B cell (primary cell): ENCODE measurements around the gene MAS1L. TPM values are rescaled to one million over a fixed set of nuclear protein-coding genes. Genes with fewer than 3 reads are reported as not detected.

Experiments used
- ATAC-seq: fragments of 200-7000 bp; cut with Tn5 transposase; one replicate; pipeline ENCODE4 v1.10.0; 2021; ENCODE audit warnings: low read depth, mild to moderate bottlenecking, moderate number of reproducible peaks, moderate library complexity
- CTCF ChIA-PET: fragments of 350-600 bp; sonication (Branson Sonifier 250); formaldehyde crosslinking; loops from one replicate; lab custom pipeline; 2021; ENCODE audit warnings: antibody characterized with exemption, inconsistent platforms; lab: Charles Lee
- POLR2A ChIA-PET: fragments of 350-600 bp; sonication (Branson Sonifier 250); formaldehyde crosslinking; loops from one replicate; lab custom pipeline; 2021; ENCODE audit warnings: antibody characterized with exemption; lab: Charles Lee
- DNase-seq: peaks from one replicate; pipeline ENCODE4 v3.0.0; 2013
- H2AFZ ChIP-seq: 2 replicates; pipeline ENCODE4 v1.6.1; 2012; ENCODE audit warnings: mild to moderate bottlenecking, low read depth, low read length; ENCODE audit not compliant: insufficient read depth, poor library complexity, severe bottlenecking
- H3K27ac ChIP-seq, 2 donors: 1 replicate in 1 of 2; 2 replicates in 1 of 2; pipeline ENCODE4 v1.5.1; 2012 to 2013; ENCODE audit warnings: low read length in 2 of 2, mild to moderate bottlenecking in 2 of 2, moderate library complexity in 1 of 2
- H3K27me3 ChIP-seq, 4 experiments: fragments of 200-600 bp in 1 of 4; sonication (generic) in 1 of 4; replicated peaks in 1 of 4; 1 replicate in 2 of 4; 2 replicates in 2 of 4; pipeline versions ENCODE4 v1.6.1 to v1.7.0; 2013 to 2016; ENCODE audit warnings: low read length in 3 of 4, mild to moderate bottlenecking in 2 of 4, mixed read lengths in 1 of 4, moderate library complexity in 1 of 4; ENCODE audit not compliant: insufficient read depth in 4 of 4, control insufficient read depth in 3 of 4; ENCODE audit errors: control extremely low read depth in 1 of 4
- H3K36me3 ChIP-seq, 2 experiments: replicated peaks in 1 of 2; 1 replicate in 1 of 2; 2 replicates in 1 of 2; pipeline versions ENCODE4 v1.6.1 to v1.7.1; 2013; ENCODE audit warnings: low read length in 1 of 2; ENCODE audit not compliant: insufficient read depth in 2 of 2, control insufficient read depth in 1 of 2; ENCODE audit errors: control extremely low read depth in 1 of 2, extremely low read depth in 1 of 2
- H3K4me1 ChIP-seq, 2 donors: fragments of 200-600 bp in 1 of 2; sonication (generic) in 1 of 2; 1 replicate in 1 of 2; 2 replicates in 1 of 2; pipeline versions ENCODE4 v1.5.1 to v1.6.1; 2013 to 2017; ENCODE audit warnings: low read length in 2 of 2; ENCODE audit not compliant: control insufficient read depth in 2 of 2, insufficient read depth in 2 of 2
- H3K4me2 ChIP-seq: replicated peaks from 2 replicates; pipeline ENCODE3; 2012; ENCODE audit warnings: mild to moderate bottlenecking, low read depth, low read length; ENCODE audit not compliant: poor library complexity, severe bottlenecking
- H3K4me3 ChIP-seq, 5 experiments: fragments of 200-600 bp in 1 of 5; sonication (generic) in 1 of 5; 1 replicate in 3 of 5; 2 replicates in 2 of 5; pipeline versions ENCODE4 v1.5.1 to v1.7.0; 2011 to 2016; ENCODE audit warnings: low read length in 4 of 5, mild to moderate bottlenecking in 4 of 5, low read depth in 2 of 5, control low read depth in 1 of 5, moderate library complexity in 1 of 5; ENCODE audit not compliant: insufficient read depth in 1 of 5; ENCODE audit errors: control extremely low read depth in 1 of 5, extremely low read depth in 1 of 5
- H3K79me2 ChIP-seq: fragments of 200-600 bp; sonication (generic); one replicate; pipeline ENCODE4 v1.6.0; 2016; ENCODE audit warnings: low read length; ENCODE audit not compliant: control insufficient read depth, insufficient read depth
- H3K9ac ChIP-seq: fragments of 200-600 bp; sonication (generic); 2 replicates; pipeline ENCODE4 v1.6.1; 2017; ENCODE audit warnings: mild to moderate bottlenecking, low read length, moderate library complexity
- H3K9me3 ChIP-seq, 3 donors: one replicate each; pipeline versions ENCODE4 v1.6.1 to v1.7.1; 2013; ENCODE audit warnings: low read length in 2 of 3; ENCODE audit not compliant: control insufficient read depth in 2 of 3, insufficient read depth in 1 of 3; ENCODE audit errors: control extremely low read depth in 1 of 3
- H4K20me1 ChIP-seq: 2 replicates; pipeline ENCODE4 v1.6.0; 2012; ENCODE audit warnings: mild to moderate bottlenecking, low read length; ENCODE audit not compliant: insufficient read depth, control insufficient read depth, poor library complexity, severe bottlenecking
- H3K27ac Mint-ChIP-seq: one replicate; pipeline ENCODE4 v1.8.0; 2021; ENCODE audit warnings: mixed read lengths
- H3K27me3 Mint-ChIP-seq: one replicate; pipeline ENCODE4 v1.8.0; 2021; ENCODE audit warnings: mixed read lengths
- H3K4me1 Mint-ChIP-seq: one replicate; pipeline ENCODE4 v1.8.0; 2021; ENCODE audit warnings: mixed read lengths
- H3K4me3 Mint-ChIP-seq: one replicate; pipeline ENCODE4 v1.8.0; 2021; ENCODE audit warnings: mixed read lengths
- H3K9me3 Mint-ChIP-seq: one replicate; pipeline ENCODE4 v1.8.0; 2022; ENCODE audit warnings: mixed read lengths; ENCODE audit not compliant: insufficient read depth
- EZH2 ChIP-seq: IDR thresholded peaks from 2 replicates; pipeline ENCODE4 v1.6.1; 2012; ENCODE audit warnings: borderline replicate concordance, low read depth, mild to moderate bottlenecking, moderate library complexity, low read length; ENCODE audit not compliant: insufficient read depth, poor library complexity, severe bottlenecking
- WGBS: methylation state at CpG from one replicate; pipeline ENCODE4 v1.1.5; 2013; ENCODE audit warnings: missing lambda C conversion rate; ENCODE audit not compliant: insufficient coverage; 5-methylcytosine and 5-hydroxymethylcytosine counted together
- intact Hi-C: fragments of 100-400 bp; cut with micrococcal nuclease; formaldehyde crosslinking; loops from one replicate; pipeline ENCODE4 v1.10.0; 2022
- polyA plus RNA-seq: library from polyadenylated mRNA; depleted of rRNA; stranded (reverse); fragments of >200 nt; gene quantifications from 2 replicates; pipeline ENCODE4 v1.2.3, GENCODE V29; 2012
- total RNA-seq, 2 donors: library from RNA; stranded (reverse); fragments of 120-200 nt in 1 of 2; gene quantifications; 1 replicate in 1 of 2; 2 replicates in 1 of 2; pipeline versions ENCODE4 v1.2.3 to v1.2.4, GENCODE V29; 2013 to 2022
- TF ChIP-seq, protein P1 (sequence below): fragments of 200-600 bp; IDR thresholded peaks from one replicate; pipeline ENCODE4 v1.8.0; 2022; ENCODE audit warnings: antibody characterized with exemption, mild to moderate bottlenecking

MAS1L gene
- total and polyA plus RNA-seq, 2 donors (not counting 1 experiment from before 2014, with no cell fraction given) = not detected

DNA sequence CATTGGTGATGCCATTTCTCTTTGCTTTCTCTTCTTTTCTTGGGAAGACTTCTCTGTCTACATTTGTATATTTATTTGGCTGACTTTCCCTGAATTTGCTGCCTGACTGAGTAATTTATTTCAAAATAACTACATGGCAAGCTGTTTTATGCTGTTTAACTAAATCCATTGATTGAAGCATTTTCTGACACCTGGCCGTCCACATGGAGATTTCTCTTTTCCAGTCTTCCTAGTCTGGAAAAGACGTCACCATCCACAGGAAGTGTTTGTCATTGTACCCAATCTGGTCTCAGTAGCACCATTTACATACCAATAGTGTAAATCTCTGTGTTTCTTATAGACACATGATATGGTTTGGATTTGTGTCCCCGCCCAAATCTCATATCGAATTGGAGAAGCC lies 9.2 kb upstream of the MAS1L start:
- Histone ChIP-seq H2AFZ (no peak overlapping the region), H3K36me3 (no peaks in the 10 kb centered on the region), H3K4me2 (no peak overlapping the region), H3K79me2 (no peaks in the 10 kb centered on the region), H3K9me3 (no peaks in the 10 kb centered on the region), H3K27ac (no peak overlapping the region), H3K4me1 (no peaks in the 10 kb centered on the region), H4K20me1 (no peaks in the 10 kb centered on the region), H3K4me3 (no peak overlapping the region), H3K9ac (no peak overlapping the region), H3K27me3 (peaks cover 0 to 3% (median 0%) of the 10 kb centered on the region in 4 experiments)
- ChIA-PET POLR2A (no interaction called here), CTCF (no interaction called here)
- Mint-ChIP-seq H3K4me3 (no peak overlapping the region), H3K27ac (no peak overlapping the region), H3K4me1 (no peaks in the 10 kb centered on the region), H3K9me3 (no peaks in the 10 kb centered on the region), H3K27me3 (peaks cover 51% of the 10 kb centered on the region)
- TF ChIP-seq, protein P1, sequence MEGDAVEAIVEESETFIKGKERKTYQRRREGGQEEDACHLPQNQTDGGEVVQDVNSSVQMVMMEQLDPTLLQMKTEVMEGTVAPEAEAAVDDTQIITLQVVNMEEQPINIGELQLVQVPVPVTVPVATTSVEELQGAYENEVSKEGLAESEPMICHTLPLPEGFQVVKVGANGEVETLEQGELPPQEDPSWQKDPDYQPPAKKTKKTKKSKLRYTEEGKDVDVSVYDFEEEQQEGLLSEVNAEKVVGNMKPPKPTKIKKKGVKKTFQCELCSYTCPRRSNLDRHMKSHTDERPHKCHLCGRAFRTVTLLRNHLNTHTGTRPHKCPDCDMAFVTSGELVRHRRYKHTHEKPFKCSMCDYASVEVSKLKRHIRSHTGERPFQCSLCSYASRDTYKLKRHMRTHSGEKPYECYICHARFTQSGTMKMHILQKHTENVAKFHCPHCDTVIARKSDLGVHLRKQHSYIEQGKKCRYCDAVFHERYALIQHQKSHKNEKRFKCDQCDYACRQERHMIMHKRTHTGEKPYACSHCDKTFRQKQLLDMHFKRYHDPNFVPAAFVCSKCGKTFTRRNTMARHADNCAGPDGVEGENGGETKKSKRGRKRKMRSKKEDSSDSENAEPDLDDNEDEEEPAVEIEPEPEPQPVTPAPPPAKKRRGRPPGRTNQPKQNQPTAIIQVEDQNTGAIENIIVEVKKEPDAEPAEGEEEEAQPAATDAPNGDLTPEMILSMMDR = no peak
- TF ChIP-seq EZH2 = no peak
- DNase-seq (no peak), ATAC-seq (no peak)
- WGBS = 83% methylated on average over 1 of the region's 4 CpGs
- intact Hi-C loops = no loop called here

DNA sequence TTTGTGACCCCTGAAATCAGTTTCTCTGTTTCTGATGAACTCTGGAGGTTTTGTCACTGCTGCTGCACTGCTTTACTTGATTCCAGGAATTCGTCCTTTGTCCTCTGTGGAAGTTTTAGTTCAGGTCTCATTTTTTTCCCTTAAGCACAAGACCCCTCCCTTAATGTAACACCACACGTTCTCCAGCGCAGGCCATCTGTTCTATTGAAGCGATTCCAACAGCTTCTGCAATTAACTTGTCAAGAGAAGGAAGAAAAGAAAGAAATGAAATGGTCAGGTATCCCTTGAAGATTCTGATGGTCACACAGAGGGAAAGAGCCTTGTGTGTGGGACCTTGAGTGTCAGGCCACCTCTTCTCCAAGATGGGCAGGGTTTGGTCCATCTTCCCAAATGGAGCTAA lies 7.8 kb upstream of the MAS1L start:
- DNase-seq = no peak
- Histone ChIP-seq H4K20me1 (no peaks in the 10 kb centered on the region), H3K27me3 (peaks cover 0 to 9% (median 1%) of the 10 kb centered on the region in 4 experiments), H3K4me1 (no peaks in the 10 kb centered on the region), H3K4me3 (no peak overlapping the region), H3K9me3 (no peaks in the 10 kb centered on the region), H3K27ac (no peak overlapping the region), H3K36me3 (no peaks in the 10 kb centered on the region), H3K79me2 (no peaks in the 10 kb centered on the region), H2AFZ (no peak overlapping the region), H3K9ac (no peak overlapping the region), H3K4me2 (no peak overlapping the region)
- CTCF ChIA-PET = no interaction called here
- peaks cover 52% of the 10 kb centered on the region for H3K27me3 Mint-ChIP-seq
- no peaks in the 10 kb centered on the region for H3K9me3 Mint-ChIP-seq
- ATAC-seq = no peak
- H3K27ac Mint-ChIP-seq = no peak overlapping the region
- no CpG with 5 or more reads among the region's 4 CpGs for WGBS
- H3K4me1 Mint-ChIP-seq = no peaks in the 10 kb centered on the region
- POLR2A ChIA-PET = no interaction called here
- H3K4me3 Mint-ChIP-seq = no peak overlapping the region
- intact Hi-C loops = no loop called here
- no peak for TF ChIP-seq EZH2
- TF ChIP-seq, protein P1 = no peak
